ENCODE measurements around the gene DDN. TPM values are rescaled to one million over a fixed set of nuclear protein-coding genes. Genes with fewer than 3 reads are reported as not detected.

Gene DDN
- total RNA-seq, 2 experiments from 2014 or later: 0.72 to 1.2 TPM

DNA sequence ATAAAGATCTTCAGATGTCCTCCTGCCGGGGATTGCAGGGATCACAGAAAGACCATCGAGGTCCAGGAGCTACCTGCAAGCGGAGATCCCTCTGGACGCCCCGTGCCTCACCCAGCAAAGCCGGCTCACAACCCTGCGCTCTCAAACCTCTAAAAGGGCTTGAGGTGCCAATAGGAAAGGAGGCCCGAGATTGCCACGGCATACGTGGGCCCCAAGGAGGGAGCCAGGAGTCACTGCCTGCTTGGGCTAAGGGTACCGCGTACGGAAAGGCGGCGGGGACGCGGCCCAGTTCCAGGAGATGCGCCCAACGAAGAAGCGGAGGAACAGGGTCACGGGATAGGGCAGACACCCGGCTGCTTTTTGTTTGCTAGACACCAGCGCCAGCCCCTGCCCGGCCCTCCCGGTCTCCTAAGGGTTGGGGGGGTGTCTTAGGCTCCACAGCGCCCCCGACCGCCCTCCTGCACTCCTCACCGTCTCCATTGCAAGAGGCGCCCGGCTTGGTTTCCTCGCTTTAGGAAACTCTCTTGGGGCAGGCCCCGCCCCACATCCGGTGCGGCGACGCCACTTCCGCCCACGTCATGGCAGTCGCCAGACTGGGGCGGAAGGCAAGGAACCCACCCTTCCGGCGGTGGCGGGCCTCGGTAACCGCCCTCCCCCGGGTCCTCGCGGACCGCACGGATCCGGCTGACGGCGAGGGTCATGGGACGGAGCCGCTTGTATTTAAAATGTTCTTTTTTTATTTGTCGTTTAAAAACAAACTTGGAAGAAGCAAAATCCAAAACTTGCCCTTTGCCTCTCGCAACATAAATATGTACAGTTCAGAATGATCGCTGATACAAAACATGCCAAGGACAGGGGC is 19.3 kb upstream of the DDN start, which contains the start of gene PRKAG1:
TSS of gene PRKAG1 (minus strand) at position 516 of the 859 bp plus-strand sequence. CDS start at position 480, 36 bp downstream.
- peak; percentile 96 for DNase-seq
- H3K9me3 Mint-ChIP-seq: no peaks in the 10 kb centered on the region
- H3K4me3 Mint-ChIP-seq: peak within 1 kb of the TSS; percentile 95
- ChIA-PET POLR2A (interaction anchor here (0.7 to 3.7 kb wide), 13 partner anchors 15 to 113 kb away, joined by 3 to 22 read pairs (median 4); partner anchors contain the start of genes DDN, FKBP11, RHEBL1 and TUBA1B), CTCF (interaction anchor here (0.7 to 7.6 kb wide), 13 partner anchors 10 to 165 kb away, joined by 3 to 57 read pairs (median 3); partner anchors contain the start of genes DDN, FKBP11, RHEBL1 and WNT1)
- intact Hi-C loops (cut with micrococcal nuclease): no loop called here
- H3K4me1 Mint-ChIP-seq (ENCODE audit: low read depth): peaks cover 23% of the 10 kb centered on the region
- H3K36me3 Mint-ChIP-seq (ENCODE audit: low read depth): peaks cover 27% of the 10 kb centered on the region
- TF ChIP-seq, protein P1, sequence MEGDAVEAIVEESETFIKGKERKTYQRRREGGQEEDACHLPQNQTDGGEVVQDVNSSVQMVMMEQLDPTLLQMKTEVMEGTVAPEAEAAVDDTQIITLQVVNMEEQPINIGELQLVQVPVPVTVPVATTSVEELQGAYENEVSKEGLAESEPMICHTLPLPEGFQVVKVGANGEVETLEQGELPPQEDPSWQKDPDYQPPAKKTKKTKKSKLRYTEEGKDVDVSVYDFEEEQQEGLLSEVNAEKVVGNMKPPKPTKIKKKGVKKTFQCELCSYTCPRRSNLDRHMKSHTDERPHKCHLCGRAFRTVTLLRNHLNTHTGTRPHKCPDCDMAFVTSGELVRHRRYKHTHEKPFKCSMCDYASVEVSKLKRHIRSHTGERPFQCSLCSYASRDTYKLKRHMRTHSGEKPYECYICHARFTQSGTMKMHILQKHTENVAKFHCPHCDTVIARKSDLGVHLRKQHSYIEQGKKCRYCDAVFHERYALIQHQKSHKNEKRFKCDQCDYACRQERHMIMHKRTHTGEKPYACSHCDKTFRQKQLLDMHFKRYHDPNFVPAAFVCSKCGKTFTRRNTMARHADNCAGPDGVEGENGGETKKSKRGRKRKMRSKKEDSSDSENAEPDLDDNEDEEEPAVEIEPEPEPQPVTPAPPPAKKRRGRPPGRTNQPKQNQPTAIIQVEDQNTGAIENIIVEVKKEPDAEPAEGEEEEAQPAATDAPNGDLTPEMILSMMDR (IDR thresholded peaks at IDR 0.05): peak; percentile 57
- H3K27me3 Mint-ChIP-seq: no peaks in the 10 kb centered on the region
- ATAC-seq: peak; percentile 90
- peak within 1 kb of the TSS; percentile 98 for H3K27ac Mint-ChIP-seq

DNA sequence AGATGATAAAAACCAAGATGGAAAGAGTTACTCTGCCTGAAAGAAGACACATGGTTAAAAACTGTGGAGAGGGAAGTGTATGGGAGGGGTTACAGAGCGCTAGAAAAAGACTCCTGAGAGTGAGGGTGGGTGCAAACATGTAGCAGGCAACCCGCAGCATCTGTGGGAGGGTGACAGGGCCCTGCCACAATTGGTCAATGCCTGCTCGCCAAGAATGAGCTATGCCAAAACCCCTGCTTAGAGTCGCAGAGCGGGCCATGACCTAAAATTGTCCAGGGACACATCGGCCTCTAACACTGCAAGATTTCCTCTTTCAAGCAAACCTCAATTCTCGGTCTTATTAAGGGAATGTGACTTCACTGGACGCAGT is 18.7 kb upstream of the DDN start:
- DNase-seq (peak; percentile 73), ATAC-seq (peak; percentile 38)
- Mint-ChIP-seq H3K27me3 (no peaks in the 10 kb centered on the region), H3K9me3 (no peaks in the 10 kb centered on the region), H3K36me3 (ENCODE audit: low read depth) (peaks cover 27% of the 10 kb centered on the region), H3K4me1 (ENCODE audit: low read depth) (peaks cover 23% of the 10 kb centered on the region), H3K27ac (peak overlapping the region; percentile 98), H3K4me3 (peak overlapping the region; percentile 95)
- TF ChIP-seq, protein P1 (IDR thresholded peaks at IDR 0.05): no peak
- intact Hi-C loops (cut with micrococcal nuclease): no loop called here
- ChIA-PET CTCF (interaction anchor here (0.7 to 7.6 kb wide), 12 partner anchors 9 to 165 kb away, joined by 3 to 57 read pairs (median 3); partner anchors contain the start of genes DDN, FKBP11 and RHEBL1), POLR2A (interaction anchor here (0.7 to 2.4 kb wide), 12 partner anchors 14 to 113 kb away, joined by 3 to 10 read pairs (median 4); partner anchors contain the start of genes DDN, FKBP11 and RHEBL1)

DNA sequence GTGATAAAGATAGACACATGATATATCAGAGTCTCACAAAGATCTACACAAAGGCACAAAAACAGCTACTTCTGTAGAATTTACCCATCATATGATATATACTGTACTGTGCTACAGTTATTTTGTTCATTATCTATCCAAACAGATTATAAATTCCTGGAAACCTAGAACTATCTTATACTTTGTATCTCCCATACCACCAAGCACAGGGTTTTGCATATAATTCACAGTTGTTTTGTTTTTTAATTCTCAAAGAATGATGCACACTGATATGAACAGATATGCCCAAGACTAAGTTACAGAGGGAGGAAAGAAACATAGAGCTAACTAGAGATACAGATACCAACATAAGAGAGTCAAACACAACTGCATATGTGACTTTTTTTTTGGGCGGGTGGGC is 16.0 kb upstream of the DDN start:
- ATAC-seq (no peak), DNase-seq (no peak)
- Mint-ChIP-seq H3K9me3 (no peaks in the 10 kb centered on the region), H3K4me3 (no peak overlapping the region), H3K27ac (no peak overlapping the region), H3K4me1 (ENCODE audit: low read depth) (peaks cover 23% of the 10 kb centered on the region), H3K36me3 (ENCODE audit: low read depth) (peaks cover 30% of the 10 kb centered on the region), H3K27me3 (no peaks in the 10 kb centered on the region)
- ChIA-PET POLR2A (no interaction called here), CTCF (interaction anchor here (0.8 to 7.6 kb wide), 5 partner anchors 18 to 74 kb away, joined by 4 to 57 read pairs (median 6); no protein-coding TSS in a partner anchor)
- TF ChIP-seq, protein P1 (IDR thresholded peaks at IDR 0.05): no peak
- intact Hi-C loops (cut with micrococcal nuclease): no loop called here

DNA sequence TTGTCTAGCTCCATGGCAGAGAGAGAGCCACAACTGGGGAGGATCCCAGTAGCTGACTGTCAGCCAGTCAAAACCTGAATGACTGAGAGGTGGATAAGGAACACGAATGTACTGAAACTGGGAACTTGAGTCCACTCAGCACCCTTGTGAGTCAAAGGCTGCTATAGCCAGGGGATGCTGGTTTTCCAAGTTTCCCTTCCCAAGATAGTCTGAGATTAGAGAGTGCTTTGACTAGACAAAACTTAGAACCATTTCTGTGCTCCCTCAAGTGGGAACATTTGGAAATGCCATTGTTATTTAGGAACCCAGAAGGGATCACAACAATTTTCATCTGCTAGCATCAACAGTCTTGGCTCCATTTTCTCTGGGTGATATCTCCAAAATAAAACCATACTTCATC is 15.4 kb upstream of the DDN start:
- H3K4me1 Mint-ChIP-seq (ENCODE audit: low read depth): peaks cover 19% of the 10 kb centered on the region
- ChIA-PET POLR2A (no interaction called here), CTCF (interaction anchor here (0.8 to 7.6 kb wide), 5 partner anchors 13 to 123 kb away, joined by 3 to 57 read pairs (median 10); no protein-coding TSS in a partner anchor)
- peaks cover 31% of the 10 kb centered on the region for H3K36me3 Mint-ChIP-seq (ENCODE audit: low read depth)
- ATAC-seq (no peak), DNase-seq (no peak)
- H3K4me3 Mint-ChIP-seq: no peak overlapping the region
- intact Hi-C loops (cut with micrococcal nuclease): no loop called here
- no peaks in the 10 kb centered on the region for H3K9me3 Mint-ChIP-seq
- H3K27me3 Mint-ChIP-seq: no peaks in the 10 kb centered on the region
- no peak overlapping the region for H3K27ac Mint-ChIP-seq
- TF ChIP-seq, protein P1 (IDR thresholded peaks at IDR 0.05): no peak

Measured in activated CD8-positive, alpha-beta T cell treated with anti-CD3 and anti-CD28 coated beads for 36 hours (primary cell).